Pons (tissue), 1 donor: ENCODE results near the gene CACNG5.
A peak's percentile ranks its signal among the peaks of the same experiment; 100 is the strongest.

Experiments used
- DNase-seq: peaks from one replicate; pipeline ENCODE4 v3.0.0-alpha.2; 2016; ENCODE audit warnings: low spot score

CACNG5 gene, protein sequence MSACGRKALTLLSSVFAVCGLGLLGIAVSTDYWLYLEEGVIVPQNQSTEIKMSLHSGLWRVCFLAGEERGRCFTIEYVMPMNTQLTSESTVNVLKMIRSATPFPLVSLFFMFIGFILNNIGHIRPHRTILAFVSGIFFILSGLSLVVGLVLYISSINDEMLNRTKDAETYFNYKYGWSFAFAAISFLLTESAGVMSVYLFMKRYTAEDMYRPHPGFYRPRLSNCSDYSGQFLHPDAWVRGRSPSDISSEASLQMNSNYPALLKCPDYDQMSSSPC

GRCh38 chr17:66834919-66835454, at the start of gene CACNG5:
CACNG5 (plus strand) TSS chr17:66835117; CDS start chr17:66877333, 42,216 bp downstream.
- DNase-seq = no peak

- no peak for DNase-seq
These were observed 48.8 kb upstream of the CACNG5 start for GRCh38 chr17:66786107-66786506.

DNA sequence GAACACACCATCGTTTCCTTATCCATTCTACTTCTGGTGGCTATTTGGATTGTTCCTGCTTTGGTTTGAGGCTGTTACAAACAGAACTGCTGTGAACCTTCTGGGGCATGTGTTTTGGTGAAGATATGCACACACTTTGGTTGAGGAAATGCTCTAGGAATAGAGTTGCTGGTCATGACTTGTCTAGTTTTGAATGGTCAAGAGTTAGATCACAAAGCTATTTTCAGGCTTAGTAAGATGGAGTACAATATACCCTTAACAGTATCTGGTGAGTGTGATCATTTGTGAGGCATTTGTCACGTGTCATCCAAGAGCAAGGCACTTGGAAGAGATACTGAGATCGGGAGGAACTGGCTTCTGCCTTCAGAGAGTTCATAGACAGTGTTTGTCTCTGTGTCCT, 47.0 kb upstream of the CACNG5 start:
- no peak for DNase-seq

DNA sequence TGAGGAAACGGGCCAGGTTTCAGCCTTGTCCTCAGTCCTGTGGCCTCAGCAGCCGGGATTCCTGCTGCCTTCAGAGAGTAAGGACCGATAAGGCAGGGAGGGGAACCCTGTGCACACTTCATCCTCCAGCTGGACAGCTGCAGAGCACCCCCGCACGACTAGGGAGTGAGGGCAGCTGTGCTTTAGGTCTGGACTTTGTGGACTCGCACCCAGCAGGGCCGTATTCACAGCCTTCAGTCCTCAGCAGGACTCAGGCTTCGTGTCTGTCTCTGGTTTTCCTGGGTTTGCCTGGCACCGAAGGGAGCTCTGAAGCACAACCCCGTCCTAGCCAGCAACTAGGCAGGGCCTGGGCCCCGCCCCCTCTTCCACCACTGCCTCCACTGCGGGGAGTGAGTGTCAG, 45.8 kb upstream of the CACNG5 start:
- no peak for DNase-seq

DNA sequence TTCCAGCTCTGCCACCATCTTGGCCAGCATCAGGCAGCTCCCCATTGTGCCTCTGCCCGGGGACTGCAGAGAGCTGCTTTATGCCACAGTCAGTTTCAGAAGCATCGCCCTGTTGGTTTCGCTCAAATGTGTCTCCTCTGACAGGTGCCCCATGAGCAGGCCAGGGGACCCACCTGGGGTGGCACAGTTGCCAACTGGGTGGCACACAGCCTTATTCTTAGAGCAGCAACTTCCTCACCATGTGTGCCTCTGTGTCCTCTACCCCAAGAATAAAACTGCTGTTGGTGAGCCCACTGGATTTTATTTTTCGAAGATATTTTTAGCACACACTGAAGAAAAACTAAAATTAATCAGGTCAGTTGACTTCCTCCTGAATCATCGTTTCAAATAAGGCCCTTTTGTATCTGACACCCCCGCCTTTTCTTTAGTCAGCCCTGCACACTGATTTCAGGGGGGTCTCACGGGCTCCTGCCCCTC, 44.9 kb upstream of the CACNG5 start:
- peak; percentile 32 for DNase-seq

DNA sequence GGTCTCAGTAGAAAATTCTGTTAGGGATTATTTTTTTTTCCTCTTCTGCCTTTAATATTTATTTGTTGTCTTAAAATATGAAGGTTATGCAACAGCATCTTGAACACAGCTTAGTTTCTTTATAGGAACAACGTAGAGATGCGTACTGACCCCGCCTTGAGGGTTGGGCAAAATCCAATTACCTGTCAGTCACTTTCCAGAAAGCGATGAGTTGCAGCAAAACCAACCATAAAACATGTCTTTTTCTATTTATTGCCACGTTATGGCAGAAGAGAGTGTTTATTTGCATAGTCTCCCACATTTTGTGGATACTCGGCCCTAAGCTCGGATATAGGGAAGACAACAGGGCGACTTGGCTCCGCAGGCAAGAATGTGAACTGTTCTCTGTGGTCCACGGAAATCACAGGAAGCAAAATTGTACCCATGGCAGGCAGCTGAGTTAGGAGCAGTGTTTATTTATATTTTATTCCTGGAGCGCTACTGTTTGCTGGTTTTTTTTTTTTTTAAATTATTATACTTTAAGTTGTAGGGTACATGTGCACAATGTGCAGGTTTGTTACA, 44.3 kb upstream of the CACNG5 start:
- no peak for DNase-seq

DNA sequence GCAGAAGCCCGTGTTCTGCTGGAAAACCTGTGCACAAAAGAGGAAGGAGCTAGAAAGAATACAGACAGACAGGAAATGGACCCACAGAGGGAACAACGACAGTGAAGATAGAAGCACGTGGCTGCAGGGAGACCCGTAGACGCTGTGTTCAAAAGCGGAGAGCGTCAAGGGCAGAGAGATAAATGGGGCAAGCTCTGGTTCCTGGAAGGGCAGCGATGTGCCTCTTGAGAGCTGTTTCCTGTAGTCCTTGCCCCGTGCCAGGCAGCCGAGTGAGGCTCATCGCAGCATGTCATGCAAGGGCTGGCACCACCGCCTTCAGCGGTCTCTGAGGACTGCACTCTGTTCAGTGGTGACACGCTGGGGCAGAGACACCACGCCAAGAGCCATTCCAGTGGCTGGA, 43.6 kb upstream of the CACNG5 start:
- DNase-seq = peak; percentile 84

DNA sequence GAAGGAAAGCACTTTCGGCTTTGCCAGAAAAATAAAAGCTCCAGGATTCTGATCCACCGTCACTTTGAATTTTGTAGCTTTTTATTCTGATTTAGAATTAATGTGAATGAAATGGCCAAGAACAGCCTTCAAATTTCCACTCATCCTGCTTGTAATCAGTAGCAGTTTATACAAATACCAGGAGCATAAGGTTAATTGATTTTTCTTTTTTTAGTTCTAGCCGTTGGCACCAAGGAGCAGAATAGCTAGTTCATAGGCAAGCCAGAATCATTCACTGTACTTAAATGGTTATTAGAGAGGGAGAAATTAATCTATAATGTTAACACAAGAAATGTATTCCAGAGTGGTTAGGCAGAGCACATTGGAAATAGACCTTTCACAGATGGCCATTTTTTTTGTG, 41.1 kb upstream of the CACNG5 start:
- DNase-seq = no peak

DNA sequence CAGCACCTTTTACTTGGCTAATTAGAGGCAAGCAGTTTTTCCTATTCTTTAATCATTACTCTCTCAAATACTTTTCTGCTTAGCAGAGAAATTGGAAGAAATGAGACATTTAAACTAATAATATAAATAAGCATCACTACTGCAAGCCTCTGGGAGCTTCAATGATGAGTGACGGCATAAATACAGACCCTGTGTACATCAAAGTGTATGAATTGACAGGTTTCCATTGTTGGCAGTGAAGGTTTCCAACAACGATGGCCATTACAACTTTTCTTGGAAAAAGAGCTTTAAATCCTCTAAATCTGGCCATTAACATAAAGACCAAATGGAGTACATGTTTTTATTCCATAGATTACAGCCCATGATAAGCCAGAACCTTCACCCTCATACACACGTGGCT, 39.4 kb upstream of the CACNG5 start:
- no peak for DNase-seq

DNA sequence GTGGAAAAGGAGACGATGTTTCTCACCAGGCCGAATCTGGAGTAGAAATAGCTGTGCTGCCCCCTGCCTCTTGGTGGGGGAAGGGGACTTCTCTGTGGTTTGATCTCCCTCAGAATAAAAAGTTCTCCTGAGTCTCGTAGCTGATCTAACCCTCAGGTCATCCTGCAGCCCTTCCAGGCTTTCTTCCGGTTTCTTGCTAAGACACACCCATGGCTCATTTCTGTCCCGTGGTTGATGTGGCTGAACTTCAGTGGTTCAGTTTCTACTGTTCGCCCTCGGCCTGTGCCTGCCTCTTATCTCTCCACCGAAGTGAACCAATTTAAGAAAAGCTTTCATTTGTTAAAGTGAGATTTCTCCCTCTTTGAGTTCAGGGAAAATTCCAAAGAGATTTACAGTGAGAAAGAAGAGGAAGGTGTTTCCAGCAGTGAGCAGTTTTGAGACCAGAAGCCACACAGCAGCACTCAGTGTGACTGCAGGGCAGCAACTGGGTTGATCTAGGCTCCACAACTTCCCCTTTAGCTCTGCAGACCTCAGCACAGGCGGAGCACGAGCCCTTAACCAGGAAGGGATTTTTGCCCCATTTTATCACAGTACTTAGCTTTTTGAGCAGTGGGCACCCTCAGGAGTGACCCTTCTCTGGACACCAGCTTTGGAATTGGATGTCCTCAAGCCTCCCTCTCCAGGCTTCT, 34.9 kb upstream of the CACNG5 start:
- DNase-seq = peak; percentile 63

- DNase-seq = no peak
These were observed 31.4 kb upstream of the CACNG5 start for GRCh38 chr17:66803474-66803951.

GRCh38 chr17:66805567-66805966, 29.4 kb upstream of the CACNG5 start:
- DNase-seq = peak; percentile 15

- no peak for DNase-seq
These were observed 27.7 kb upstream of the CACNG5 start for GRCh38 chr17:66807182-66807581.

GRCh38 chr17:66809408-66809807, 25.5 kb upstream of the CACNG5 start:
- DNase-seq = no peak

DNA sequence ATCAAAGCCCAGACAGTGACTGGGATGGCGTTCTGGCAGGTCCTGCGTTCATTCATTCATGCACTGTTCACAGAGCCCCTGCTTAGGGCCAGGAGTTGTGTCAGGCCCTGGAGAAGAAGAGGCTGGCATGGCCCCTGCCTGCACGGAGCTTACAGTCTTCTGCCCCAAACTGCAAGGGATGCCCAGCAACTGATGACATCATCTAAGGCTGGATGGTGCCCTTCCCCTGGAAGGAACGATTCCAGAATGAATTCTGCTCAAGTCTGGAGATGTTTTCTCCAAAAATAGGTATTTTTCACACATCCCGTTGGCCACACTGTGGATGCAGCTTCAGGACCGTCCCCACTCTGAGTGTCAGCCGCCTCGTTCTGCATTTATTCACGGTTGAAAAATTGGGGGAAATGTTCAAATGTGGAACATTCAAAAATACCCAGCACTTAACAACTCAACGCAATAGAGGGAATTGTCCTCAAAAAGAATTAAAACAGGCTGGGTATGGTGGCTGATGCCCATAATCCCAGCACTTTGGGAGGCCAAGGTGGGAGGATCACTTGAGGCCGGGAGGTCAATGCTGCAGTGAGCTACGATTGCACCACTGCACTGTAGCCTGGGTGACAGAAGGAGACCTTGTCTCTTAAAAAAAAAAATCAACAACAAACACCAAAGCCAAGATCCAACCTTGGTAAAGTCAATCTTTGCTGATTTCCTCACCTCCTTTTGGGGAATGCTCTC, 23.8 kb upstream of the CACNG5 start:
- no peak for DNase-seq

DNA sequence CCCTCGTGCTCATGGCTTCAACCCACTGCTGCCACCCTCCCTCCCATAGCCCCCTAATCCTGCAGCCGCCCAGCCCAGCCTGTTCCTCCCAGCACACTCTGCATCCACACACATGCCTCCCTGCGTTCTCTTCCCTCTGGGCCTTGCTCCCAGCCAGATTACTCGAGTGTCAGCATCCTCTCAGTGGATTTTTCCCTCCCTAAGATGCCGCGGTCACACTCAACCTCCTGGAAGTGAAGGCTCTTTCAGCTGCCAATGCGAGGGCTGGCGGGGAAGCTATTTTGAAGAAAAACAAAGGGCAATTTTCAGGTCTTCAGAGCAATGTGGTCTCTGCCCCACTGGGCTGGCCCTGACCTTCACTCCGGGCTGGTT, 23.2 kb upstream of the CACNG5 start:
- DNase-seq = no peak

- no peak for DNase-seq
These were observed 22.3 kb upstream of the CACNG5 start for GRCh38 chr17:66812571-66812970.

- no peak for DNase-seq
These were observed 21.6 kb upstream of the CACNG5 start for GRCh38 chr17:66813296-66813695.

DNA sequence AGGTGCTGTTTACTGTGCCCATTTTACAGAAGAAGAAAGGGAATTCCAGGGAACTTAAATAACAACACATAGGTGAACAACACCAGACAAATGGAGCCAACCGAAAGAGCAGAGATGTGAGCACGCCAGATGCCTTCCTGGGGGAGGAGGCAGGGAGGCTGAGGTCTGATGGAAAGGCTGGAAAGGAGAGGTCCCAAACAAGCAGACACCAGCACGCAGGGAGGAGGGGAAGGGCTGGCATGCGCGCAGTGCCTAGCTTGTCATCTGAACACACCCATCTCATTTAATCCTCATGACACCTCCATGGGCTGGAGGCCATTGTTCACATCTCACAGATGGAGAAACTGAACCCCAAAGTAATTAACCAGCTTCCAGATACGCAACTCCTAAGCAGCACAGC, 20.9 kb upstream of the CACNG5 start:
- DNase-seq = no peak

- no peak for DNase-seq
These were observed 20.3 kb upstream of the CACNG5 start for GRCh38 chr17:66814570-66814969.

DNA sequence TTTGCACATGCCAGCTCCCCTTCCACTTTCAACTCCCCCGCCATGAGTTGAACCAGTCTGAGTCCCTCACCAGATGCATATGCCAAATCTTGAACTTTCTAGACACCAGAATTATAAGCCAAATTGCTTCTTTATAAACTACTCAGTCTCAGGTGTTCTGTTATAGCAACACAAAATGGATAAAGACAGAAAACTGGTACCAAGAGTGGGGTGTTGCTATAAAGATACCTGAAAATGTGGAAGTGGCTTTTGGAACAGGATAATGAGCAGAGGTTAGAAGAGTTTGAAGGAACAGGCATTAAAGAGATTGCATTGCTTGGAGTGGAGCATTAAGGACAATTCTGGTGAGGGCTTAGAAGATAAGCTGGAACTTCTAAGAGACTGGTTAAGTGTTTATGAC, 17.2 kb upstream of the CACNG5 start:
- no peak for DNase-seq

- no peak for DNase-seq
These were observed 15.5 kb upstream of the CACNG5 start for GRCh38 chr17:66819466-66819865.
